GM18505 (cell line): Measurements from ENCODE around the gene SLC19A1.

Experiments
- ATAC-seq: cut with Tn5 transposase; IDR thresholded peaks from one replicate; pipeline ENCODE4 v1.9.1; 2021; ENCODE audit not compliant: unreplicated experiment
- POLR2A ChIP-seq: IDR thresholded peaks from 4 replicates; pipeline ENCODE4 v1.6.1; 2011; ENCODE audit warnings: borderline replicate concordance; ENCODE audit not compliant: insufficient read depth, insufficient read length; ENCODE audit errors: extremely low read depth

The SLC19A1 gene

DNA sequence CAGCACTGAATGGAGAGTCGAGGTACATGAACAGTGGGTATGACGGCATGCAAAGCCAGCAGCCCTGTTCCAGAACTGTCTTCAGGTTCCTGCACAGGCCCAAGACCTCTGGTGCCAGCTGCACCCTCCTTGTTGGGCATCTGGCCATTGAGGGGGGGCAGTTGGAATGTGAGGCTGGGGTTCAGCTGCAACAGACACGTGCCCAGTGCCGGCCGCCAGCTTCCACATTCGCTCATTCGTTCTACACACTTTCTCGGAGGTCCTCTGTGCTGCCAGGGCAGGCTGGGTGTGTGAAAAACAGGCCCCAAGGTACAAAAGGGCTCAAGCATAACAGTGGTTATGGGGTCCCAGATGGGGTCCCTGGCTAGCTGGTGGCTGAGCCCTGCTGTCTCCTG is 37.9 kb upstream of the SLC19A1 start:
- ATAC-seq: no peak
- no peak for TF ChIP-seq POLR2A

DNA sequence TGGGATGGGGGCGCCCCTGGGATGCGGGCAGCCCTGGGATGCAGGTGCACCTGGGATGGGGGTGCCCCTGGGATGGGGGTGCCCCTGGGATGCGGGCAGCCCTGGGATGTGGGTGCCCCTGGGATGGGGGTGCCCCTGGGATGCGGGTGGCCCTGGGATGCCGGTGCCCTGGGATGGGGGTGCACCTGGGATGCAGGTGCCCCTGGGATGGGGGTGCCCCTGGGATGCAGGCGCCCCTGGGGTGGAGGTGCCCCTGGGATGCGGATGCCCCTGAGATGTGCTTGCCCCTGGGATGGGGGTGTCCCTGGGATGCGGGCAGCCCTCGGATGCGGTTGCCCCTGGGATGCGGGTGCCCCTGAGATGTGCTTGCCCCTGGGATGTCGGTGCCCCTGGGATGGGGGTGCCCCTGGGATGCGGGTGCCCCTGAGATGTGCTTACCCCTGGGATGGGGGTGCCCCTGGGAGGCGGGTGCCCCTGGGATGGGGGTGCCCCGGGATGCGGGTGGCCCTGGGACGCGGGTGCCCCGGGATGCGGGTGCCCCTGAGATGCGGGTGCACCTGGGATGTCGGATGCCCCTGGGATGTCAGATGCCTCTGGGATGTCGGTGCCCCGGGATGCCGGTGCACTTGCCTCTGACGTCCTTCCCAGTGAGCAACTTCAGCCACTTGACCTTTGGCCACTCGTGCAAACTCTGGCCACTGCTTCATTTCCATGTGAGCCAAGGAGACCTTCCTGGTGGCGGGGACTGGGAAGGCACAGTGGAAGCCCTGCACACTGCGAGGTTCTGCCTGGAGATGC is 37.3 kb upstream of the SLC19A1 start:
- no peak for ATAC-seq
- TF ChIP-seq POLR2A: no peak

DNA sequence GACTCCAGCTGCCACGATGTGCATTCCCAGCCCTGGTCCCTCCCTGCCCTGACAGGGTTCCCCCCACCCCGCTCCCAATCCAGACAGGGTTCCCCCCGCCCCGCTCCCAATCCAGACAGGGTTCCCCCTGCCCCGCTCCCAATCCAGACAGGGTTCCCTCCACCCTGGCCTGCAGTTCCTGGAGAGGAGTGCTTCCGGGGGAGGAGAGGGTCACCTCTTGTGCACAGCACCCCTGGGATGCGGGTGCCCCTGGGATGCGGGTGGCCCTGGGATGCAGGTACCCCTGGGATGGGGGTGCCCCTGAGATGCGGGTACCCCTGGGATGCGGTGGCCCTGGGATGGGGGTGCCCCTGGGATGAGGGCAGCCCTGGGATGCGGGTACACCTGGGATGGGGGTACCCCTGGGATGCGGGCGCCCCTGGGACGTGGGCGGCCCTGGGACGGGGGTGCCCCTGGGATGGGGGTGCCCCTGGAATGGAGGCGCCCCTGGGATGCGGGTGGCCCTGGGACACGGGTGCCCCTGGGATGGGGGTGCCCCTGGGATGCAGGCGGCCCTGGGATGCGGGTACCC is 36.7 kb upstream of the SLC19A1 start:
- no peak for TF ChIP-seq POLR2A
- no peak for ATAC-seq

DNA sequence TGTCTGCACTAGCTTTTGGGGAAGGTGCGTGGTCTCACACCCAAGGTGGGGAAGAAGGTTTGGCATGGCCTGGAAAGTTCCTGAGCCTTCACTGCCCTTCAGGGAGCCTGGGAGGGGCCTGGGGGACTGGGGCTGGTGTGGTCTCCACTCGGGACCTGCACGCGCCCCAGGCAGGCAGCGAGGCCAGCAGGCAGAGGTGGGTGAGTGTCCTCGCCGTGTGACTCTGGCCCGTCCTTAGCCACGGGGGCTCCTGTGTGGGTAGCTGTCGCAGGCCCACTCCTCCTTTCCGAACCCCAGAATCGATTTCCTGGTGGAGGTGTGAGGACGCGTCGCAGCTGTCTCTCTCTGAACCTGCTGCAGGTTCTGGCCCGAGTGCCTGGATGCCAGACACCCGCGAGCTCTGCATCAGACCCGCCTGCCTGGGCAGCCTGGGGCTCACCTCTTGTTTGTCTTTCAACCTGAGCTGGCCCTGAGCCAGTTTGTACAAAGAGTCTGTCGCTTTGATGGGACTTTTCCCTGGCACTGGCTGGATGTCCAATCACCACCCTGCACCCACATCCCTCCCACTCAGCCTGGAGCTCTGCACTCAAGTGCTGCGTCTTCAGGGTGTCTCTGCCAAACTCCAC is 36.0 kb upstream of the SLC19A1 start:
- TF ChIP-seq POLR2A: no peak
- no peak for ATAC-seq

DNA sequence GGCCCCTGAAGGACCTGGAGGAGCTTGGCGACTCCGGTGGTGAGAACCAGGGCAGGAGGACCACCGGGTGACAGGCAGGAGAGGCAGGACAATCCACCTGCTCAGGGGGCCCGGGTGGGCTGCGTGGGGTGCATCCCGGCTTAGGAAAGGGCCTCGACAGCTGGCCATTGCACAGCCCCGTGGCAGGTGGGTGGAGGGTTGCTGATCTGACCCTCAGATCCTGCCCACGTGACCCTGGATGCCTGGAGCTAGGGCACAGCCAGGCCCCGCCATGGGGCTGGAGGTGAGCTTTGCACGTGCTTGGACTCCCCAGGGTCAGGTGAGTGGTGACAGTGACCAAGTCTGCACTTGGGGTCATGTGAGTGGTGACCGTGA is 35.5 kb upstream of the SLC19A1 start:
- no peak for ATAC-seq
- no peak for TF ChIP-seq POLR2A

DNA sequence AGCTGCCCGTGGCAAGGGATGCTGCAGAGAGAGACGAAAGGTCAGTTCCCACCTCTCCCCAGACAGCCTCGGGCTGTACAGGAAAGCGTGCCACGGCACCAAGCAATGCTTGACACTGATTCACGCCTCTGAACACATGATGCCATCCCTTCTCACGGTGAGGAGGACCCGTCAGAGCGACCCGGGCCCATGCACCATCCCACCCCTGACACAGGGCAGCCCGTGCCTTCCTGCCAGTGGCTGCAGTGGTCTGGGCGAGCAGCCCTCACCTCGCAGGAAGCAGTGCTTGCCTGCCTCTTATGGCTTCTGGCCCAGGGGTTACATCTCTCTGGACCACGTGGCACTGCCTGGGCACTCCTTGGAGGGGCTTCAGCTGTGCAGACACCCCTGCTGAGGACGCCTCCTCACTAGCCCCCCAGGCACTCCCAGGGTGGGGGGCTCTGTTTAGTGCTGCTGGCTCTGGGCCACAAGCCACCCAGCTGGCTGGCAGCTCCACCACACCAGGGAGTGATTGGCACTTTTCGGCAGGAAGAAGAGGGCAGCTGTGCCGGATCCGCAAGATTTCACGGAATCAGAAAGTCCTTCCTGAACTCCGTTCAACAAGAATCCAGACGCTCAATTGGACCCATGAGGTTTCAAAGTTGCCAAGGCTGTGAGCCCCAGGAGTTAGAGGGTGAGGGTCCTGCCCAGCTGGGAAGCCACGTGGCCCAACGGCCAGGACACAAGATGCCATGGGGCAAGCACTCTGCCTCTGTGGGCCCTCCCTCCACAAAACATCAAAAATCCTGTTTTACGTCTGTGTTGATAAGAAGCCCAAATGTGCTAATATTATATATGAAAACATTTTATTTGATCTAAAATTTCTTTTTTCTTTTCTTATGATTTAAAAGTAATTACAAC is 34.8 kb upstream of the SLC19A1 start:
- ATAC-seq: no peak
- TF ChIP-seq POLR2A: no peak

DNA sequence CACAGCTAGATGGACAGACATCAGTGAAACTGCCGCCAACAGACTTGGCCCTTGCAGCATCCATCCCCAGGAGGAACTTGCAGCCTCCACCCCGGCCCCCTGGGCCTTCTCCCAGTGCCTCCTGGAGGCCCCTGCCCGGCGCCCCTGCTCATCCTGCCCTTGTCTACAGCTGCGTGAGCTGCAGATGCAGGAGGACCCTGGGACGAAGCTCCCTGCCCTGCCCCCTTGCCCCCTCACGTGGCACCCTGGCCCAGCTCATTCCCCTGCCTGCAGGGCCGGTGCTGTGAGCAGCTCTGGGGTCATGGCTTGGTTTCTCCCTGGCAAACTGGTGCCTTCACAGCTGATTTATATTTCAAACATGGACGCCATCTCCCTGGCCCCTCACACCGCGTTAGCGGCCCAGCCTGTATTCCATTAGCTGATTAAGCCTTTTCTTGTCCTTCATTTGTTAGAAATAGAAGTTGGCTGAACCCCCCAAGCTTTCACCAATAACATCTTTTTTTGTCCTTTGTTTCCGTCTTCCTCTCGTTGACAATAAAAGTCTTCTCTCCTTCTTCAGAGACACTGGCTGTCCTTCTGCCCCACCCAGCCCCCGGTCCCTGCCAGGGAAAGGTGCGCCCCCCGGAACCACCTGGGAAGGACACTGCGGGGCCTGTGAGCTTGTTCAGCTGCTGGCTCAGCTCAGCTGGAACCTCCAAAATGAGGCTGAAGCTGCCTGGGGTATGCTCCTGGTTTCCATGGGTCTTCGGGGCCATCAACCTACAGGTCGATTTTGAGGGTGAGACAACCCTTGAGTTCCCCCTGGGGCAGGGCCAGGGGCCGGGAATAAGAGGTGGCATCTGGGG is 34.0 kb upstream of the SLC19A1 start:
- ATAC-seq: no peak
- TF ChIP-seq POLR2A: no peak

DNA sequence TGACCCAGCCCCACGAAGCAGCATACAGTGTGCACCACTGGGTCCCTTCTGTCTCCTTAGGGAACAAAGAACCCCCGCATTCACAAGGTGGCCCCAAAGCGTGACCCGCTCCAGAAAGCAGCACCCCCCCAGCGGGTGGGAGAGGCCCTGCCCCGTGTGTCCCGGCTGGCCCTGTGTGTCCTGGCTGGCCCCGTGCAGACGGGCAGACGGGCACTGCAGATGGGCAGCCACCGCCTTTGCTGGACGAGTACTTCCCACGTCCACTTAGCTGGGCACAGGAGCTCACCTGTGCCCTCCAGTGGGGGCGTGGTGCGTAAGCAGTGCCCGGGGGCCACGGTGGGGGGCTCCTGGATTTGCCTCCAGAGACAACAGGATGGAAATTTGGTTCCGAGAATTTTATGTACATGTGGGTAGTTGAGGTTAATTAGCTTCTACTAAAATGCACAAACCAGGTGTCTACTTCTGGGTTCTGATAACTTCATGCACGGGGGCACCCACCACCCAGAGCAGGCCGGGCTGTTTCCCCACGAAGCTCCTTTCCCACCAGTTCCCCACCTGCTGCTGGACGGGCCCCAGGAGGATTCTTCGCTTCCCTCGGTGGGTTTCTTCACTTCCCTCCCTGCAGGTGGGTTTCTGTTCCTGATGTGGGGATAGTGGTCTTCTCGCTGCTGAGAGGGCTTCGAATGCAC is 33.2 kb upstream of the SLC19A1 start:
- no peak for ATAC-seq
- TF ChIP-seq POLR2A: no peak

DNA sequence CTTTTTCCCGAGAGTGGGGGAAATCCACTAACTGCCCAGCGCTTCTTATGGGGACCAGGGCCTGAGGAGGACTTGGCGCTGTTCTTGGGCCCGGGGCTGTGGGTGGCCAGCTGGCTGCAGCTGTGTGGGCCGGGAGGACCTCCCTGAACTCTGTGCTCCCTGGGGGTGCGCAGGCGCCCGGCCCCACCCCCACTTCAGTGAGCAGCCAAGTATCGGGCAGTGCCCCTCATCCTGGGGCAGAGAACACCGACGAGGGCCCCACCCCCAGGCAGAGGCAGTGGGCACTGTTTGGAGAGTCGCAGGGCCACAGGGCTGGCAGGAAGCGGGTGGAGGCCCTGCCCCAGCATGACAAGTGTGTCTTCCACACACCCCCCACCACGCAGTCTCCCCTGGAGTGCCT is 32.5 kb upstream of the SLC19A1 start:
- TF ChIP-seq POLR2A: no peak
- no peak for ATAC-seq

DNA sequence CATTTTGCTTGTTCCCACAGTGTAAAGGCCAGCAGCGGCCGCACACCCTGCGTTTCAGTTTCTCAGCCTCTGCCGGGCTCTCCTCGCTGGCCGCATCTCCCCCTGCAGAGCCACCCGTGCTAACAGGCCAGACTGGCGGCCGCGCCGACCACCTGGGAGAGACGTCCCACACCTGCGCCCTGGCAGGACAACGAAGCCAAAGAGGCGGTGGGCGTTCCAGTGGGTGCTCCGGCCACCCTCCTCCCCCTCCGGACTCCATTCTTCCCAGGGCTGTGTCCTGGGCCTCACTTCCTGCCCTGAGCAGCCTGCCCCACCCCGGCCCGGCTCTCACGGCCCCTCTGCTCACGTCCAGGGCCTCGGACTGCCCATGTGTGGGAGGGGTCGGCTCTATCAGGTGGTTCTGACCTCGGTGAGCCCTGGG is 31.9 kb upstream of the SLC19A1 start:
- no peak for TF ChIP-seq POLR2A

DNA sequence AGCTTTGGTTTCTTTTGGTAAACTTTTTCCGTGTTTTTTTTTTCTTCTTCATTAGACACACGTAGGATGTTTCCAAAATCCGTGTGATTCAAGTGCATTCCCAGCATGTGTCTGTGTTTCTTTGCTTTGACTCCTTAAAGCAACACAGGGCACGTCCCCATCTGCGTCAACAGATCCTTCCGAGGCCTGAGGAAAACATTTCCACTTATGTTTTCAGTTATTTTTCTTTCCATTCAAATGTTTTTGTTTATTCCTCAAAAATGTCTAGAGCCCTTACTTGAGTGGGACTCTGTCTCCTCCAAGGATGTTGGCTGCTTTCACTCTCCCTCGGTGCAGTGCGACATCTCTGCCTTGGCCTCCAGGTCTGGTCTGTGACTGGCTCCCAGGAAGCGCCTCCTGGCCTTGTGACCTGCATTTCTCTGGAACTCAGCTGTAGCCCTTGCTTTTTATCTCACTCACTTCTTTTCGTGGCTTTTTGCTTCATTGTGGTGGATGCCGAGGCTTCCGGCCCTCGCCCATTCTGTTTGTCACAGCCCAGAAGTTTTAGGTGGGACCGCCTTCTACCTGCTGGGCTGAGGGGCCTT is 31.3 kb upstream of the SLC19A1 start:
- ATAC-seq: no peak
- TF ChIP-seq POLR2A: no peak

More for the DNA sequence above, 31.9 kb upstream of the SLC19A1 start:
- ATAC-seq: no peak
